Stomach smooth muscle (tissue), 2 donors: ENCODE data around the gene HIGD1A.
"Not testable (repeated sequence)": the region's sequence is repeated elsewhere in the genome, so short reads cannot be mapped to it uniquely, and the experiment has no call there.

Experiments used
- H3K27ac ChIP-seq: one replicate; pipeline ENCODE4 v1.7.0; 2013; ENCODE audit warnings: mild to moderate bottlenecking, low read length, inconsistent platforms
- H3K27me3 ChIP-seq, 2 donors: one replicate each; pipeline ENCODE4 v1.7.0; 2013; ENCODE audit warnings: low read length in 2 of 2; ENCODE audit not compliant: insufficient read depth in 2 of 2, control insufficient read depth in 1 of 2
- H3K36me3 ChIP-seq, 2 donors: one replicate each; pipeline ENCODE4 v1.7.0; 2013; ENCODE audit warnings: low read length in 2 of 2; ENCODE audit not compliant: control insufficient read depth in 2 of 2, insufficient read depth in 2 of 2
- H3K4me1 ChIP-seq: one replicate; pipeline ENCODE4 v1.7.0; 2013; ENCODE audit warnings: low read length; ENCODE audit not compliant: control insufficient read depth, insufficient read depth
- H3K4me3 ChIP-seq, 2 donors: one replicate each; pipeline ENCODE4 v1.7.0; 2013; ENCODE audit warnings: low read length in 2 of 2
- H3K9ac ChIP-seq, 2 donors: one replicate each; pipeline ENCODE4 v1.7.0; 2013; ENCODE audit warnings: low read length in 2 of 2, mild to moderate bottlenecking in 1 of 2
- H3K9me3 ChIP-seq, 2 donors: one replicate each; pipeline ENCODE4 v1.7.0; 2013; ENCODE audit warnings: low read length in 2 of 2; ENCODE audit not compliant: control insufficient read depth in 2 of 2
- donor health status: healthy.
- donor health status: Pancreatic carcinoma.

HIGD1A gene

GRCh38 chr3:42810706-42811105 lies 6.4 kb upstream of the HIGD1A start:
- H3K4me1 ChIP-seq, H3K27ac ChIP-seq, H3K36me3 ChIP-seq, H3K9ac ChIP-seq, H3K27me3 ChIP-seq, H3K4me3 ChIP-seq, H3K9me3 ChIP-seq: not testable (repeated sequence)

GRCh38 chr3:42809202-42809601 lies 4.9 kb upstream of the HIGD1A start, which contains the start of gene ACKR2:
ACKR2 (plus strand) TSS chr3:42809445; CDS start chr3:42864503, 55,058 bp downstream.
- Histone ChIP-seq H3K4me1 (no peaks in the 10 kb centered on the region), H3K27me3 (no peaks in the 10 kb centered on the region), H3K27ac (no peak within 1 kb of the TSS), H3K36me3 (no peaks in the 10 kb centered on the region), H3K9ac (no peak within 1 kb of the TSS), H3K9me3 (no peaks in the 10 kb centered on the region), H3K4me3 (no peak within 1 kb of the TSS)

GRCh38 chr3:42807929-42808328 lies 3.6 kb upstream of the HIGD1A start:
- no peaks in the 10 kb centered on the region for H3K27me3 ChIP-seq
- H3K9ac ChIP-seq: no peak overlapping the region
- no peak overlapping the region for H3K27ac ChIP-seq
- H3K4me3 ChIP-seq: no peak overlapping the region
- peaks cover 8% of the 10 kb centered on the region for H3K4me1 ChIP-seq
- no peaks in the 10 kb centered on the region for H3K36me3 ChIP-seq
- H3K9me3 ChIP-seq: no peaks in the 10 kb centered on the region

DNA sequence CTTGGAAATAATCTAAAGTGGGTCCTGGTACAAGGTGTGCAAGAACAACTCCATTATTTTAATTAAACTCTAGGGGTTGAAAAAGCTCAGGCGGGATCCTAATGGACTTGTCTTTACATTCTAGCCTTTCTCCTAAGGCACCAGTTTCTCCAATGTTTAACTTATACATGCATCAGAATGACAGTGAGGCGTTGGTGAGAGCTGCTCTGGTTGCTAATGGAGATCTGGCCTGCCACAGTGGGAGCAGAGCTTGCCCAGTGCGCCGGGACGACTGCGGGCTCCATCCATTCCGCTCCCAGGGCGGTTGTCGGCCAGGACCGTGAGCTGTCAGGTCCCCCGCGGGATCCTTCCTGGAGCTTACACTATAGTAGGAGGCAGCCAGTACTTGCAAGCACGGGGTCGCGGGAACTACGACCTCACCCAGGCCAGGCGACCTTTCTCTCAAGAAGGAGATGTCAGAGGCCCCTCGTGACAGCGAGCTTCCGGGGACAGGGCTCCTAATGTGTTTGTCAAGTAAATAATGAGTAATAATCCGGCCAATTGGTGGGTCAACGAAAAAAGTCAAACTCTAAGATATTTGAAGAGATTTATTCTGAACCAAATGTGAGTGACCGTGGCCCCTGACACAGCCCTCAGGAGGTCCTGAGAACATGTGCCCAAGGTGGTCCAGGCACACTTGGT lies 991 bp upstream of the HIGD1A start:
- Histone ChIP-seq H3K9ac (peak overlapping the region in 1 of 2 donors; percentile 85), H3K36me3 (no peaks in the 10 kb centered on the region), H3K27ac (no peak overlapping the region), H3K4me1 (peaks cover 22% of the 10 kb centered on the region), H3K4me3 (peak overlapping the region; percentile 80 to 95), H3K27me3 (no peaks in the 10 kb centered on the region), H3K9me3 (no peaks in the 10 kb centered on the region)

GRCh38 chr3:42804831-42805132 lies 492 bp upstream of the HIGD1A start:
- H3K27ac ChIP-seq: peak overlapping the region; percentile 97
- peak overlapping the region; percentile 80 to 95 for H3K4me3 ChIP-seq
- no peaks in the 10 kb centered on the region for H3K27me3 ChIP-seq
- peaks cover 27% of the 10 kb centered on the region for H3K4me1 ChIP-seq
- H3K36me3 ChIP-seq: no peaks in the 10 kb centered on the region
- H3K9ac ChIP-seq: peak overlapping the region; percentile 85
- no peaks in the 10 kb centered on the region for H3K9me3 ChIP-seq

GRCh38 chr3:42803414-42804105 lies 730 bp downstream of the HIGD1A start:
- H3K9ac ChIP-seq: peak overlapping the region; percentile 85 to 98
- peak overlapping the region; percentile 97 for H3K27ac ChIP-seq
- H3K4me3 ChIP-seq: peak overlapping the region; percentile 82 to 95
- H3K4me1 ChIP-seq: peaks cover 33% of the 10 kb centered on the region
- no peaks in the 10 kb centered on the region for H3K36me3 ChIP-seq
- H3K9me3 ChIP-seq: no peaks in the 10 kb centered on the region
- no peaks in the 10 kb centered on the region for H3K27me3 ChIP-seq

DNA sequence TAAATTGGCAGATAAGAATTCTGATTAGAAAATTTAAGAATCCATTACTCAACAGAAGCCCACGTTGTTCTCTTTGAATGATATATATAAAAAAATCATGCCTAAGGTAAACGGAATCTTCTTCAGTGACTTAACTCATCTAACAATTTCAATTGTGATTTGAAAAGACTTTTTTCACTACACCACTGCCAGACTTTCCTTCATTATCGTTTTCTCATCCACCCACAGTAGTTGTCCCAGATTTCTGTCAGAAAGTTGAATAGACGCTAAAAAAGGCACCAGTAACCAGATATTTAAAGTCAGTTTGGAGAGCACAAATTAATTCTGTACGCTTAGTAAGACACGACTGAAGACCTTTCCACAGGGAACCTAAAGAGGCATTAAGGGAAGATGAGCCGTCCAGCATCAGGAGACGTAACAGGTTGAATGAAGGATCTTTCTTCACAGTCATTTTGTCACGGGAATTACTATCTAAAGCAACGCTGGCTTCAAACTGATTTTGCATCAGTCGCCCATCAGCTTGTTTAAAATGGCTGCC lies 1.3 kb downstream of the HIGD1A start:
- H3K4me3 ChIP-seq: peak overlapping the region; percentile 82 to 95
- H3K9ac ChIP-seq: peak overlapping the region; percentile 85 to 98
- H3K27ac ChIP-seq: peak overlapping the region; percentile 97
- peaks cover 33% of the 10 kb centered on the region for H3K4me1 ChIP-seq
- no peaks in the 10 kb centered on the region for H3K36me3 ChIP-seq
- no peaks in the 10 kb centered on the region for H3K27me3 ChIP-seq
- no peaks in the 10 kb centered on the region for H3K9me3 ChIP-seq

GRCh38 chr3:42801784-42802183 lies 2.5 kb downstream of the HIGD1A start:
- Histone ChIP-seq H3K4me1 (peaks cover 33% of the 10 kb centered on the region), H3K9me3 (no peaks in the 10 kb centered on the region), H3K27ac (peak overlapping the region; percentile 31), H3K4me3 (no peak overlapping the region), H3K36me3 (no peaks in the 10 kb centered on the region), H3K9ac (peak overlapping the region in 1 of 2 donors; percentile 85), H3K27me3 (no peaks in the 10 kb centered on the region)

- Histone ChIP-seq H3K27ac (no peak overlapping the region), H3K27me3 (no peaks in the 10 kb centered on the region), H3K36me3 (no peaks in the 10 kb centered on the region), H3K4me1 (peaks cover 33% of the 10 kb centered on the region), H3K4me3 (no peak overlapping the region), H3K9ac (no peak overlapping the region), H3K9me3 (no peaks in the 10 kb centered on the region)
Measured at GRCh38 chr3:42801048-42801620, 3.2 kb downstream of the HIGD1A start.

DNA sequence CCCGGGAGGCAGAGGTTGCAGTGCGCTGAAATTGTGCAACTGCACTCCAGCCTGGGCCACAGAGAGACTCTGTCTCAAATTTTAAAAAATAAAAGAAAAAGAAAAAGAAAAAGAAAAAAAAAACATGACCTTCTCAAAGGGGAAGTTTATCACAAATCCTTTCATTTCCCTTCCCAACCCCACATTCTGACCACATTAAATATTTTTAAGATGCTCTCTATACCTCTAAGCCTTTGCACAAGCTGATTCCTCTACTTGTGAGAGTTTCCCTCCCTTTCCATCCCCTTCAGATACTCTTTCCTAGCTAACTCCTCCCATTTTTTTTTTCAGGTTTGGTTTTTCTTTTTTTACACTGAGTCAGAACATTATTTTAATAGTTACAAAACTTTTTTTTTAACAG lies 4.0 kb downstream of the HIGD1A start:
- Histone ChIP-seq H3K9ac (no peak overlapping the region), H3K27me3 (no peaks in the 10 kb centered on the region), H3K4me3 (no peak overlapping the region), H3K27ac (peak overlapping the region; percentile 2), H3K9me3 (no peaks in the 10 kb centered on the region), H3K36me3 (no peaks in the 10 kb centered on the region), H3K4me1 (peaks cover 33% of the 10 kb centered on the region)

GRCh38 chr3:42799376-42799775 lies 4.9 kb downstream of the HIGD1A start:
- no peak overlapping the region for H3K27ac ChIP-seq
- no peak overlapping the region for H3K4me3 ChIP-seq
- H3K4me1 ChIP-seq: peaks cover 33% of the 10 kb centered on the region

More at GRCh38 chr3:42799376-42799775, 4.9 kb downstream of the HIGD1A start:
- H3K9ac ChIP-seq: no peak overlapping the region
- H3K36me3 ChIP-seq: no peaks in the 10 kb centered on the region
- no peaks in the 10 kb centered on the region for H3K9me3 ChIP-seq
- no peaks in the 10 kb centered on the region for H3K27me3 ChIP-seq
